ENCODE measurements around the gene KXD1.

KXD1 gene

GRCh38 chr19:18606281-18607225 lies 48.9 kb downstream of the KXD1 start, which contains the start of gene CRLF1:
CRLF1 (minus strand) TSS chr19:18606799; CDS start chr19:18606656, 143 bp downstream.
- Histone ChIP-seq H3K4me3 (ENCODE audit: low read length) (no peak within 1 kb of the TSS), H3K4me2 (ENCODE audit: low read length) (no peak within 1 kb of the TSS), H3K36me3 (ENCODE audit: control insufficient read depth, low read length) (no peaks in the 10 kb centered on the region), H3K79me2 (ENCODE audit: control insufficient read depth, low read length) (no peaks in the 10 kb centered on the region), H3K9me2 (replicated peaks; ENCODE audit: control insufficient read depth, low read length) (no peaks in the 10 kb centered on the region), H3K9me3 (ENCODE audit: control insufficient read depth, insufficient read depth, low read length) (no peaks in the 10 kb centered on the region), H3K27ac (ENCODE audit: low read depth, low read length) (no peak within 1 kb of the TSS), H3F3A (ENCODE audit: control insufficient read depth, insufficient read depth) (no peaks in the 10 kb centered on the region), H3K27me3 (ENCODE audit: control insufficient read depth, low read length) (peaks cover 84% of the 10 kb centered on the region), H3K4me1 (ENCODE audit: control insufficient read depth, low read length) (peaks cover 6% of the 10 kb centered on the region; the same call in 1 of the 2 replicates), H4K20me1 (ENCODE audit: control insufficient read depth, insufficient read depth, low read depth, low read length) (no peaks in the 10 kb centered on the region)
- TF ChIP-seq CTCF (IDR thresholded peaks at IDR 0.05; ENCODE audit: low read depth, low read length, poor library complexity, severe bottlenecking) (no peak), EZH2phosphoT487 (IDR thresholded peaks at IDR 0.05; ENCODE audit: borderline replicate concordance, low read length) (peak; percentile 69; the same call in 1 of the 2 replicates)

- H3K27me3 ChIP-seq (ENCODE audit: control insufficient read depth, low read length), result peaks cover 87% of the 10 kb centered on the region
- peak; percentile 93; the same call in 1 of the 2 replicates for TF ChIP-seq EZH2phosphoT487 (IDR thresholded peaks at IDR 0.05; ENCODE audit: borderline replicate concordance, low read length)
- no peak for TF ChIP-seq CTCF (IDR thresholded peaks at IDR 0.05; ENCODE audit: low read depth, low read length, poor library complexity, severe bottlenecking)
These were observed 49.8 kb downstream of the KXD1 start for GRCh38 chr19:18607226-18608101.

GRCh38 chr19:18608102-18608804 lies 50.6 kb downstream of the KXD1 start:
- Histone ChIP-seq H4K20me1 (ENCODE audit: control insufficient read depth, insufficient read depth, low read depth, low read length) (no peaks in the 10 kb centered on the region), H3K36me3 (ENCODE audit: control insufficient read depth, low read length) (no peaks in the 10 kb centered on the region), H3K4me1 (ENCODE audit: control insufficient read depth, low read length) (peaks cover 21% of the 10 kb centered on the region), H3K4me3 (ENCODE audit: low read length) (no peak overlapping the region), H3F3A (ENCODE audit: control insufficient read depth, insufficient read depth) (no peaks in the 10 kb centered on the region), H3K9me2 (replicated peaks; ENCODE audit: control insufficient read depth, low read length) (no peaks in the 10 kb centered on the region), H3K27ac (ENCODE audit: low read depth, low read length) (no peak overlapping the region), H3K79me2 (ENCODE audit: control insufficient read depth, low read length) (no peaks in the 10 kb centered on the region), H3K27me3 (ENCODE audit: control insufficient read depth, low read length) (peaks cover 90% of the 10 kb centered on the region), H3K4me2 (ENCODE audit: low read length) (no peak overlapping the region), H3K9me3 (ENCODE audit: control insufficient read depth, insufficient read depth, low read length) (no peaks in the 10 kb centered on the region)
- no peak for TF ChIP-seq CTCF (IDR thresholded peaks at IDR 0.05; ENCODE audit: low read depth, low read length, poor library complexity, severe bottlenecking)
- TF ChIP-seq EZH2phosphoT487 (IDR thresholded peaks at IDR 0.05; ENCODE audit: borderline replicate concordance, low read length), result no peak

More at GRCh38 chr19:18607226-18608101, 49.8 kb downstream of the KXD1 start:
- H3K4me3 ChIP-seq (ENCODE audit: low read length), result no peak overlapping the region
- H4K20me1 ChIP-seq (ENCODE audit: control insufficient read depth, insufficient read depth, low read depth, low read length), result no peaks in the 10 kb centered on the region
- no peaks in the 10 kb centered on the region for H3K79me2 ChIP-seq (ENCODE audit: control insufficient read depth, low read length)
- H3F3A ChIP-seq (ENCODE audit: control insufficient read depth, insufficient read depth), result no peaks in the 10 kb centered on the region
- no peaks in the 10 kb centered on the region for H3K9me2 ChIP-seq (replicated peaks; ENCODE audit: control insufficient read depth, low read length)
- H3K36me3 ChIP-seq (ENCODE audit: control insufficient read depth, low read length), result no peaks in the 10 kb centered on the region
- no peaks in the 10 kb centered on the region for H3K9me3 ChIP-seq (ENCODE audit: control insufficient read depth, insufficient read depth, low read length)
- peaks cover 15% of the 10 kb centered on the region for H3K4me1 ChIP-seq (ENCODE audit: control insufficient read depth, low read length)
- H3K27ac ChIP-seq (ENCODE audit: low read depth, low read length), result no peak overlapping the region
- no peak overlapping the region for H3K4me2 ChIP-seq (ENCODE audit: low read length)
